ENCODE results near the gene EN1. TPM values are rescaled to one million over a fixed set of nuclear protein-coding genes. Genes with fewer than 3 reads are reported as not detected.

EN1 gene
- total RNA-seq, 1 donor from 2014 or later = not detected

GRCh38 chr2:118856330-118856977 lies 9.0 kb upstream of the EN1 start:
- H3K27me3 Mint-ChIP-seq (ENCODE audit: low read depth) = peaks cover 74% of the 10 kb centered on the region
- peaks cover 11% of the 10 kb centered on the region for H3K4me1 Mint-ChIP-seq (ENCODE audit: low read depth)
- no peak overlapping the region for H3K27ac Mint-ChIP-seq (ENCODE audit: unreplicated experiment)
- no peaks in the 10 kb centered on the region for H3K9me3 Mint-ChIP-seq (ENCODE audit: low read depth)
- no peak overlapping the region for H3K4me3 Mint-ChIP-seq (ENCODE audit: unreplicated experiment)
- no peak for DNase-seq (ENCODE audit: low spot score)
- TF ChIP-seq CTCF (IDR thresholded peaks at IDR 0.05) = no peak
- peaks cover 4% of the 10 kb centered on the region for H3K36me3 Mint-ChIP-seq (ENCODE audit: low read depth)

GRCh38 chr2:118855451-118856279 lies 8.2 kb upstream of the EN1 start:
- H3K4me1 Mint-ChIP-seq (ENCODE audit: low read depth) = peaks cover 11% of the 10 kb centered on the region
- peaks cover 6% of the 10 kb centered on the region for H3K36me3 Mint-ChIP-seq (ENCODE audit: low read depth)
- TF ChIP-seq CTCF (IDR thresholded peaks at IDR 0.05) = peak; percentile 96
- no peak for DNase-seq (ENCODE audit: low spot score)
- H3K9me3 Mint-ChIP-seq (ENCODE audit: low read depth) = peaks cover 3% of the 10 kb centered on the region
- no peak overlapping the region for H3K27ac Mint-ChIP-seq (ENCODE audit: unreplicated experiment)
- H3K27me3 Mint-ChIP-seq (ENCODE audit: low read depth) = peaks cover 76% of the 10 kb centered on the region
- peak overlapping the region; percentile 42 for H3K4me3 Mint-ChIP-seq (ENCODE audit: unreplicated experiment)

GRCh38 chr2:118854507-118855345 lies 7.3 kb upstream of the EN1 start:
- TF ChIP-seq CTCF (IDR thresholded peaks at IDR 0.05) = no peak
- peaks cover 10% of the 10 kb centered on the region for H3K36me3 Mint-ChIP-seq (ENCODE audit: low read depth)
- peaks cover 3% of the 10 kb centered on the region for H3K9me3 Mint-ChIP-seq (ENCODE audit: low read depth)
- no peak for DNase-seq (ENCODE audit: low spot score)
- peaks cover 11% of the 10 kb centered on the region for H3K4me1 Mint-ChIP-seq (ENCODE audit: low read depth)
- peaks cover 77% of the 10 kb centered on the region for H3K27me3 Mint-ChIP-seq (ENCODE audit: low read depth)
- H3K4me3 Mint-ChIP-seq (ENCODE audit: unreplicated experiment) = no peak overlapping the region
- no peak overlapping the region for H3K27ac Mint-ChIP-seq (ENCODE audit: unreplicated experiment)

GRCh38 chr2:118853651-118854291 lies 6.3 kb upstream of the EN1 start:
- H3K27me3 Mint-ChIP-seq (ENCODE audit: low read depth) = peaks cover 81% of the 10 kb centered on the region
- H3K4me3 Mint-ChIP-seq (ENCODE audit: unreplicated experiment) = no peak overlapping the region

More at GRCh38 chr2:118853651-118854291, 6.3 kb upstream of the EN1 start:
- peaks cover 3% of the 10 kb centered on the region for H3K9me3 Mint-ChIP-seq (ENCODE audit: low read depth)
- no peak for TF ChIP-seq CTCF (IDR thresholded peaks at IDR 0.05)
- peaks cover 14% of the 10 kb centered on the region for H3K4me1 Mint-ChIP-seq (ENCODE audit: low read depth)
- peaks cover 12% of the 10 kb centered on the region for H3K36me3 Mint-ChIP-seq (ENCODE audit: low read depth)
- no peak overlapping the region for H3K27ac Mint-ChIP-seq (ENCODE audit: unreplicated experiment)
- DNase-seq (ENCODE audit: low spot score) = no peak
